GM12878 (cell line): ENCODE data around the gene LHFPL2. TPM values are rescaled to one million over a fixed set of nuclear protein-coding genes. Genes with fewer than 3 reads are reported as not detected.
A peak's percentile ranks its signal among the peaks of the same experiment; 100 is the strongest.

Experiments used
- ATAC-seq: fragments of 200-7000 bp; cut with Tn5 transposase; 3 replicates; pipeline ENCODE4 v1.9.1; 2020; ENCODE audit warnings: mild to moderate bottlenecking, moderate library complexity
- BruUV-seq: library from RNA; stranded (reverse); fragments of 400-500 nt; replicated peaks from 2 replicates; lab custom pipeline; 2021; lab: Mats Ljungman, UMichigan
- CTCF ChIA-PET: fragments of 300-600 bp; sonication (Branson Sonifier 250); formaldehyde crosslinking; extraction: SDS; loops from one replicate; lab custom pipeline; 2021; ENCODE audit warnings: inconsistent platforms; lab: Yijun Ruan, JAX
- POLR2A ChIA-PET: fragments of 350-600 bp; formaldehyde crosslinking; extraction: SDS; loops from one replicate; lab custom pipeline; 2021; ENCODE audit warnings: inconsistent platforms; lab: Charles Lee
- RAD21 ChIA-PET: fragments of 300-600 bp; sonication (Branson Sonifier 250); formaldehyde crosslinking; loops from one replicate; lab custom pipeline; 2023; ENCODE audit warnings: antibody characterized with exemption; ENCODE audit not compliant: unreplicated experiment; lab: Charles Lee
- SMC1A ChIA-PET: fragments of 300-600 bp; sonication (Branson Sonifier 250); formaldehyde crosslinking; loops from one replicate; lab custom pipeline; 2023; ENCODE audit not compliant: unreplicated experiment, uncharacterized antibody; lab: Charles Lee
- DNase-seq: peaks from one replicate; pipeline ENCODE4 v3.0.0-alpha.2; 2011; ENCODE audit warnings: low read depth, low spot score
- FAIRE-seq: peaks from 3 replicates; lab custom pipeline; 2011; peaks lifted over from hg19 to GRCh38; lab: Jason Lieb, UNC
- H2AFZ ChIP-seq: 2 replicates; pipeline ENCODE4 v1.6.0; 2011; ENCODE audit warnings: low read depth, low read length, control low read depth; ENCODE audit not compliant: control insufficient read depth
- H3K27ac ChIP-seq: 2 replicates; pipeline ENCODE4 v1.5.1; 2011; ENCODE audit warnings: control low read depth; ENCODE audit not compliant: control insufficient read depth, insufficient read depth
- H3K27me3 ChIP-seq, 2 experiments: replicated peaks in 1 of 2; 2 replicates each; pipeline versions ENCODE4 v1.6.0 to v1.6.1; 2011; ENCODE audit warnings: low read length in 1 of 2; ENCODE audit not compliant: control insufficient read depth in 2 of 2, insufficient read depth in 2 of 2
- H3K36me3 ChIP-seq, 2 experiments: 2 replicates each; pipeline ENCODE4 v1.5.1; 2011; ENCODE audit warnings: low read length in 1 of 2; ENCODE audit not compliant: control insufficient read depth in 2 of 2, insufficient read depth in 2 of 2
- H3K4me1 ChIP-seq: 2 replicates; pipeline ENCODE4 v1.6.1; 2011; ENCODE audit warnings: mild to moderate bottlenecking, low read length, moderate library complexity, mixed read lengths; ENCODE audit not compliant: control insufficient read depth, insufficient read depth
- H3K4me2 ChIP-seq: 2 replicates; pipeline ENCODE4 v1.6.0; 2011; ENCODE audit warnings: control low read depth; ENCODE audit not compliant: control insufficient read depth, insufficient read depth
- H3K4me3 ChIP-seq: fragments of 200-600 bp; sonication (generic); 2 replicates; pipeline ENCODE4 v1.5.1; 2016
- H3K79me2 ChIP-seq: 2 replicates; pipeline ENCODE4 v1.6.0; 2011; ENCODE audit warnings: low read length; ENCODE audit not compliant: control insufficient read depth, insufficient read depth
- H3K9ac ChIP-seq: 2 replicates; pipeline ENCODE4 v1.8.0; 2011; ENCODE audit warnings: low read length, control low read depth, mixed read lengths; ENCODE audit not compliant: control insufficient read depth, insufficient read depth
- H3K9me3 ChIP-seq: replicated peaks from 3 replicates; pipeline ENCODE4 v1.5.1; 2011; ENCODE audit warnings: mild to moderate bottlenecking, low read length; ENCODE audit not compliant: control insufficient read depth, insufficient read depth
- H4K20me1 ChIP-seq: 2 replicates; pipeline ENCODE4 v1.6.0; 2011; ENCODE audit not compliant: control insufficient read depth, insufficient read depth
- BMI1 ChIP-seq: fragments of 450-650 bp; IDR thresholded peaks from 2 replicates; pipeline ENCODE4 v1.6.1; 2016; ENCODE audit warnings: mild to moderate bottlenecking, moderate library complexity, borderline replicate concordance
- CBX3 ChIP-seq: fragments of 200-600 bp; sonication (generic); IDR thresholded peaks from 2 replicates; pipeline ENCODE4 v1.6.1; 2016; ENCODE audit warnings: low read depth, borderline replicate concordance
- IKZF1 ChIP-seq: fragments of 450-650 bp; conservative IDR thresholded peaks from 2 replicates; pipeline ENCODE4 v1.6.1; 2017; ENCODE audit warnings: antibody characterized with exemption, mild to moderate bottlenecking
- KDM1A ChIP-seq: fragments of 200-600 bp; sonication (generic); IDR thresholded peaks from 2 replicates; pipeline ENCODE4 v1.6.1; 2016; ENCODE audit warnings: borderline replicate concordance
- PAX5 ChIP-seq: IDR thresholded peaks from 2 replicates; pipeline ENCODE4 v1.6.1; 2011; ENCODE audit warnings: low read depth, low read length, borderline replicate concordance
- WGBS: methylation state at CpG from one replicate; pipeline ENCODE4 v1.1.6; 2016; ENCODE audit warnings: low lambda C conversion rate; ENCODE audit not compliant: insufficient replicate concordance, insufficient coverage; ENCODE audit errors: missing lambda C conversion rate; 5-methylcytosine and 5-hydroxymethylcytosine counted together
- in situ Hi-C: fragments of 300-500 bp; cut with MboI; formaldehyde crosslinking; loops from 9 replicates; pipeline ENCODE4 v1.14.3; 2018; ENCODE audit warnings: mixed read lengths
- intact Hi-C: fragments of 100-400 bp; cut with micrococcal nuclease; formaldehyde crosslinking; loops from one replicate; pipeline ENCODE4 v1.14.2; 2022; ENCODE audit not compliant: unreplicated experiment
- polyA plus RNA-seq, 11 experiments: library from polyadenylated mRNA; depleted of rRNA in 4 of 11; unstranded in 6 of 11; stranded (reverse) in 5 of 11; fragments of >200 nt; fragmentation: Nextera tagmentation in 4 of 11; fragmentation: Illumina TruSeq in 1 of 11; extraction: Ambion mirVana in 4 of 11; extraction: Trizol in 1 of 11; gene quantifications; 1 replicate in 1 of 11; 2 replicates in 10 of 11; pipeline versions ENCODE4 v1.2.1 to v1.2.3, GENCODE V29; 2011 to 2016; ENCODE audit warnings: inconsistent platforms in 2 of 11, missing spikeins in 2 of 11, low read depth in 1 of 11
- total RNA-seq, 4 experiments: library from RNA; depleted of rRNA in 3 of 4; stranded (reverse); fragments of >200 nt in 3 of 4; fragmentation: Illumina TruSeq in 1 of 4; extraction: Trizol in 1 of 4; gene quantifications; 2 replicates each; pipeline versions ENCODE4 v1.2.1 to v1.2.3, GENCODE V29; 2013 to 2021
- TF ChIP-seq, protein P1 (sequence below): IDR thresholded peaks from 2 replicates; pipeline ENCODE4 v1.6.1; 2011; ENCODE audit warnings: borderline replicate concordance, low read depth, mild to moderate bottlenecking, moderate library complexity, low read length; ENCODE audit not compliant: insufficient read depth, poor library complexity, severe bottlenecking
- TF ChIP-seq, protein P2 (sequence below): IDR thresholded peaks from 2 replicates; pipeline ENCODE4 v1.6.1; 2012; ENCODE audit warnings: low read depth, low read length, improper control_type of control experiment

The LHFPL2 gene
- total and polyA plus RNA-seq, 10 of the 15 experiments (the other 5 are each of a cell fraction or from before 2014, with no cell fraction given), result 4.1 to 21.8 (median 12.5) TPM

DNA sequence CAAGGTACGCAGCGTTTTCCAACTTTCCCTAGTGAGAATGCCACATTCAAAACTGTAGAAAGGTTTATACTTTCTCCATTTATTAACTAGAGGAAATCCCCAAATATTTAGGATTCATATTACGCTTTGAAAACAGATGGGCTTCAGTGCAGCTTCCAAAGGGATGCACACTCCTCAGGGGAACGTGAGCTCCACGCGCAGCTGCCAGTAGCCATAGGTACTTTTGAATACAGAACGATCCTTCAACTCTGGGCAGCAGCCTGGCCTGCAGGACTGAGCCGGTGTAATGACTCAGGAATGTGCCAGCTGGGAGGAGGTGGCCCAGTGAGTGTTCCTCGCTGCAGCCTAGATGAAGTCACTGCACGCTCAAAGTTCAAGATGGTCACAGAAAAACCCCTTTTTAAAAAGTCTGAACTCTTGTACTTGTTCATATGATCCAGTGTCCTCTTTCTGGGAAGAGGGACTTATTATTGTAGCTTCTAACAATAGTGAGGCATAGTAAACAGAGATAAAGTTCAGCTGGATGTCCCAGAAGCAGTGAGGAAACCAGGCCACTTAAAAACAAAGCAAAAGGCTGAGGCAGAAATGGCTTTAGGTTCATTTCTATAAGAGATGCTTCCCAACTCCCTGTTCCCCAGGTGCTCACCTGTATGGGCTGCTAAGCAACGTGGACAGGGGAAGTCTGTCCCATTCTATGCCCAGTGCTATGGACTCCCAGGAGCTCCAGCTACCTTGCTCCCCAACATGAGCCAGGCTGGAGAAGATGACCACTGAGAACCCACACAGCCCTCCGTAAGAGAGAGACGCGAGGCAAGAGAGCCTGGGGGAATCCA, 130.0 kb downstream of the LHFPL2 start:
- 75% methylated on average over 14 of the region's 14 CpGs for WGBS
- TF ChIP-seq IKZF1, result peak; percentile 36; the same call in 1 of the 2 replicates
- no peak for TF ChIP-seq KDM1A
- Histone ChIP-seq H2AFZ (no peak overlapping the region), H3K4me1 (peaks cover 3% of the 10 kb centered on the region; the same call in 1 of the 2 replicates), H3K9ac (no peak overlapping the region), H4K20me1 (no peaks in the 10 kb centered on the region), H3K27me3 (no peaks in the 10 kb centered on the region), H3K9me3 (no peaks in the 10 kb centered on the region), H3K4me2 (no peak overlapping the region), H3K27ac (no peak overlapping the region), H3K36me3 (peaks cover 0 to 2% of the 10 kb centered on the region in 2 experiments; a peak in 1 of 4 replicates), H3K4me3 (no peak overlapping the region), H3K79me2 (no peaks in the 10 kb centered on the region)
- SMC1A ChIA-PET, result interaction anchor here (1.0 to 1.4 kb wide), 3 partner anchors 34 to 51 kb away, joined by 3 read pairs; no protein-coding TSS in a partner anchor
- CTCF ChIA-PET, result interaction anchor here (0.9 to 1.4 kb wide), 3 partner anchors 11 to 447 kb away, joined by 3 to 4 read pairs (median 3); no protein-coding TSS in a partner anchor
- BruUV-seq, result no TSS peak
- RAD21 ChIA-PET, result interaction anchor here (1.8 kb wide), 1 partner anchor 35 kb away, joined by 5 read pairs; no protein-coding TSS in a partner anchor
- intact Hi-C loops (no loop called here), in situ Hi-C loops (no loop called here)
- peak; percentile 13; the same call in 2 of the 3 replicates for ATAC-seq
- FAIRE-seq, result no peak
- POLR2A ChIA-PET, result no interaction called here
- no peak for DNase-seq

DNA sequence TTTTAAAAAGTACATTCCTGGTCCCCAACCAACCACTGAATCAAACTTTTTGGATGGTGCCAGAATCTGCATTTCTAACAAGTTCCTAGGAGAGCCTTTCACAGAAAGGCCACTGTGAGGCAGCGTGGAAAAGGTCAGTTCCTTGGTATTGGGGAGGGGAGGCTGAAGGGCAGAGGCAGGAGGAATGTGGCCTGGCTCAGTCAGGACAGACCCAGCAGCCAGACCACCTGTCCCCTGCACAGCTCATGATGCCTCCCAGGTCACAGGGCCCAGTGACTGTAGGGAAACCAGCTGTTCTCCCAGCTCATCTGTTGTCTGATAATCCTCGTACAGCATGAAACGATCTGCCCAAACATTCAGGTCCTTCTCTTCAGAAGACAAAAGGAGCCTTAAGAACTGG, 132.9 kb downstream of the LHFPL2 start:
- SMC1A ChIA-PET, result no interaction called here
- TF ChIP-seq, protein P1, sequence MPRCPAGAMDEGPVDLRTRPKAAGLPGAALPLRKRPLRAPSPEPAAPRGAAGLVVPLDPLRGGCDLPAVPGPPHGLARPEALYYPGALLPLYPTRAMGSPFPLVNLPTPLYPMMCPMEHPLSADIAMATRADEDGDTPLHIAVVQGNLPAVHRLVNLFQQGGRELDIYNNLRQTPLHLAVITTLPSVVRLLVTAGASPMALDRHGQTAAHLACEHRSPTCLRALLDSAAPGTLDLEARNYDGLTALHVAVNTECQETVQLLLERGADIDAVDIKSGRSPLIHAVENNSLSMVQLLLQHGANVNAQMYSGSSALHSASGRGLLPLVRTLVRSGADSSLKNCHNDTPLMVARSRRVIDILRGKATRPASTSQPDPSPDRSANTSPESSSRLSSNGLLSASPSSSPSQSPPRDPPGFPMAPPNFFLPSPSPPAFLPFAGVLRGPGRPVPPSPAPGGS, result no peak
- no peak for TF ChIP-seq PAX5
- TF ChIP-seq, protein P2, sequence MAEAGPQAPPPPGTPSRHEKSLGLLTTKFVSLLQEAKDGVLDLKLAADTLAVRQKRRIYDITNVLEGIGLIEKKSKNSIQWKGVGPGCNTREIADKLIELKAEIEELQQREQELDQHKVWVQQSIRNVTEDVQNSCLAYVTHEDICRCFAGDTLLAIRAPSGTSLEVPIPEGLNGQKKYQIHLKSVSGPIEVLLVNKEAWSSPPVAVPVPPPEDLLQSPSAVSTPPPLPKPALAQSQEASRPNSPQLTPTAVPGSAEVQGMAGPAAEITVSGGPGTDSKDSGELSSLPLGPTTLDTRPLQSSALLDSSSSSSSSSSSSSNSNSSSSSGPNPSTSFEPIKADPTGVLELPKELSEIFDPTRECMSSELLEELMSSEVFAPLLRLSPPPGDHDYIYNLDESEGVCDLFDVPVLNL, result no peak
- no peak for TF ChIP-seq CBX3
- TF ChIP-seq BMI1, result no peak
- no peak for TF ChIP-seq IKZF1
- POLR2A ChIA-PET, result no interaction called here
- H3K27me3 ChIP-seq, result no peaks in the 10 kb centered on the region
- no peaks in the 10 kb centered on the region for H3K9me3 ChIP-seq
- H3K27ac ChIP-seq, result no peak overlapping the region
- H3K9ac ChIP-seq, result no peak overlapping the region
- 98% methylated on average over 3 of the region's 3 CpGs for WGBS
- peaks cover 3% of the 10 kb centered on the region; the same call in 1 of the 2 replicates for H3K4me1 ChIP-seq
- in situ Hi-C loops (no loop called here), intact Hi-C loops (no loop called here)
- CTCF ChIA-PET, result interaction anchor here (1.7 kb wide), 1 partner anchor 18 kb away, joined by 7 read pairs; no protein-coding TSS in a partner anchor
- H3K4me3 ChIP-seq, result no peak overlapping the region
- RAD21 ChIA-PET, result no interaction called here
- peaks cover 0 to 2% of the 10 kb centered on the region in 2 experiments; a peak in 1 of 4 replicates for H3K36me3 ChIP-seq
- no peak overlapping the region for H2AFZ ChIP-seq
- no peak for FAIRE-seq
- H3K4me2 ChIP-seq, result no peak overlapping the region
- no TSS peak for BruUV-seq
- no peak for ATAC-seq
- no peaks in the 10 kb centered on the region for H3K79me2 ChIP-seq
- H4K20me1 ChIP-seq, result 0 out of 2 replicates have a peak, but pooled peaks cover 2% of the 10 kb centered on the region
- DNase-seq, result no peak
